HG02943 (cell line): Measurements from ENCODE around the gene TRMT61A.

ENCODE experiments used
- ATAC-seq: cut with Tn5 transposase; IDR thresholded peaks from one replicate; pipeline ENCODE4 v1.9.1; 2021; ENCODE audit warnings: mild to moderate bottlenecking, low read depth, moderate library complexity; ENCODE audit not compliant: unreplicated experiment

The TRMT61A gene

GRCh38 chr14:103545915-103546651 is 17.1 kb downstream of the TRMT61A start:
- no peak for ATAC-seq

GRCh38 chr14:103546652-103547454 is 17.9 kb downstream of the TRMT61A start:
- ATAC-seq = no peak

GRCh38 chr14:103547455-103547940 is 18.5 kb downstream of the TRMT61A start:
- ATAC-seq = no peak

- ATAC-seq = no peak
These were observed 19.0 kb downstream of the TRMT61A start for GRCh38 chr14:103547941-103548462.

- ATAC-seq = no peak
These were observed 19.7 kb downstream of the TRMT61A start for GRCh38 chr14:103548463-103549351.

GRCh38 chr14:103549361-103550311 is 20.6 kb downstream of the TRMT61A start:
- no peak for ATAC-seq

GRCh38 chr14:103550451-103551337 is 21.7 kb downstream of the TRMT61A start:
- ATAC-seq = no peak

- no peak for ATAC-seq
These were observed 22.4 kb downstream of the TRMT61A start for GRCh38 chr14:103551338-103551762.

- ATAC-seq = no peak
These were observed 23.2 kb downstream of the TRMT61A start for GRCh38 chr14:103552011-103552845.

- ATAC-seq = no peak
These were observed 23.8 kb downstream of the TRMT61A start for GRCh38 chr14:103552846-103553210.

GRCh38 chr14:103555559-103556337 is 26.8 kb downstream of the TRMT61A start:
- ATAC-seq = no peak

GRCh38 chr14:103556946-103557758 is 28.2 kb downstream of the TRMT61A start:
- no peak for ATAC-seq

- no peak for ATAC-seq
These were observed 29.3 kb downstream of the TRMT61A start for GRCh38 chr14:103558071-103558882.

GRCh38 chr14:103559766-103560165 is 30.8 kb downstream of the TRMT61A start:
- no peak for ATAC-seq

GRCh38 chr14:103560691-103561090 is 31.7 kb downstream of the TRMT61A start:
- no peak for ATAC-seq
